Stimulated activated naive CD8-positive, alpha-beta T cell treated with anti-CD3 and anti-CD28 coated beads, Interleukin-15, Interleukin-2, amounts not matched to agents 100 ng/mL and 50 ng/mL, for 24 hours (primary cell): ENCODE results near the gene DNAL1.
A peak's percentile ranks its signal among the peaks of the same experiment; 100 is the strongest.

ENCODE experiments used
- H3K27ac Mint-ChIP-seq: one replicate; pipeline ENCODE4 v1.8.0; 2021; ENCODE audit warnings: mild to moderate bottlenecking, mixed read lengths
- H3K27me3 Mint-ChIP-seq: one replicate; pipeline ENCODE4 v1.8.0; 2021; ENCODE audit warnings: mixed read lengths
- H3K36me3 Mint-ChIP-seq: one replicate; pipeline ENCODE4 v1.8.0; 2021; ENCODE audit warnings: low read depth, mixed read lengths
- H3K4me1 Mint-ChIP-seq: one replicate; pipeline ENCODE4 v1.8.0; 2021; ENCODE audit warnings: low read depth, mixed read lengths
- H3K4me3 Mint-ChIP-seq: one replicate; pipeline ENCODE4 v1.8.0; 2021; ENCODE audit warnings: mild to moderate bottlenecking, mixed read lengths
- H3K9me3 Mint-ChIP-seq: one replicate; pipeline ENCODE4 v1.8.0; 2021; ENCODE audit warnings: mixed read lengths

The DNAL1 gene

DNA sequence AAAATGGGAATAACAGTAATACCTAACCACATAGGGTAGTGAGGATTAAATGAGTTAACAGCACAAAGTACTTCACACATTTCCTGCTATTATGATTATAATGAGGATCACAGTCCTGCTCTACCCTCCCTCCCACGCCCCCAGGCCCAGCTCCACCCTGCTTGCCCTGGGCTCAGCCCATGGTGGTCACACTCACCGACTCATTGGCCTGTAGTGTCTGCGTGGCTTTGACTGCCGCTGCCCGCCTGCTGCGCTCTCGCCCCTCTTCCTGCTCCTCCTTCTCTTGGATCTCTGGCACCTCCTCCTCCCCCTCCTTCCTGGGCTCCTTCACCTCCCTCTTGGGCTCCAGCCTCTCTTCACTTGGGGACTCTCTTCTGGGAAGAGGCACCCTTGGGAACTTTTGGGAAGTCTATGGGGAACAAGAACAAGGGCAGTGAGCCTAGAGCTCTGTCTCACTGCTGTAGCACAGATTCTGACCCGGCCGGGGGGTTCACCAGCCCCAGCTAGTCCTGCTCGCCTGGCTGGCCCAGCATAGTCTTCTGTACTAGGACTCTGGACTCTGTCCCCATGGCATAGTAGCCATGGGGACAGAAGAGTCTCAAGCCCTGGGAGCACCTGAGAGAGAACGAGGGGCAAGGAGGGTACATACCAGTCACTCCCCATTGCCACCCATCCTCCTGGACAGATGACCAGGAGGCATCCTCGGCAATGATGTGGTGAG lies 76.5 kb downstream of the DNAL1 start:
- Mint-ChIP-seq H3K27ac (peak overlapping the region; percentile 61), H3K27me3 (no peaks in the 10 kb centered on the region), H3K4me1 (peaks cover 24% of the 10 kb centered on the region), H3K9me3 (no peaks in the 10 kb centered on the region), H3K4me3 (no peak overlapping the region), H3K36me3 (peaks cover 66% of the 10 kb centered on the region)

DNA sequence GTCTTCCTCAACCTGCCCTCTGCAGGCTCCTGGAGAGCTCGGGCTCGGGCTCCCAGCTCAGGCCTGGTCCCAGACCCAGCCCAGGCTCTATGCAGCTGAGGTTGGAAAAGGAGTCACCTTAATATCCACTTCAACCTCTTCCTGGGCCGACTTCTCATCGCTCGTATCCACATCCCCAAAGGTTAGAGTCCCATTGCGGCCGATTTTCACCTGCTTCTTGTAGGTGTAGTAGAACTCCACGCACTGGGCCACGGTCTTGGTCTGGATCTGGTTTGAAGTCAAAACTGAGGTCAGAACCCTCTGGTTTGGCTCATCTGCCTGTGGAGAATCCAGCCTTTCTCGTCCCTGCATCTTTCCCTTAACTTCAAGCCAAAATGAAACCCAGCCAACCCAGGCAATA lies 77.8 kb downstream of the DNAL1 start:
- H3K4me3 Mint-ChIP-seq = no peak overlapping the region
- H3K27ac Mint-ChIP-seq = peak overlapping the region; percentile 3
- H3K9me3 Mint-ChIP-seq = no peaks in the 10 kb centered on the region
- no peaks in the 10 kb centered on the region for H3K27me3 Mint-ChIP-seq
- H3K4me1 Mint-ChIP-seq = peaks cover 24% of the 10 kb centered on the region
- peaks cover 64% of the 10 kb centered on the region for H3K36me3 Mint-ChIP-seq

- Mint-ChIP-seq H3K4me1 (peaks cover 29% of the 10 kb centered on the region), H3K27me3 (no peaks in the 10 kb centered on the region), H3K4me3 (no peak overlapping the region), H3K36me3 (peaks cover 67% of the 10 kb centered on the region), H3K27ac (peak overlapping the region; percentile 75), H3K9me3 (no peaks in the 10 kb centered on the region)
These were observed 78.6 kb downstream of the DNAL1 start for GRCh38 chr14:73723406-73723796.

- no peaks in the 10 kb centered on the region for H3K27me3 Mint-ChIP-seq
- H3K4me3 Mint-ChIP-seq = no peak overlapping the region
- H3K27ac Mint-ChIP-seq = peak overlapping the region; percentile 75
- no peaks in the 10 kb centered on the region for H3K9me3 Mint-ChIP-seq
- H3K4me1 Mint-ChIP-seq = peaks cover 35% of the 10 kb centered on the region
- peaks cover 73% of the 10 kb centered on the region for H3K36me3 Mint-ChIP-seq
These were observed 79.2 kb downstream of the DNAL1 start for GRCh38 chr14:73723797-73724661.

- Mint-ChIP-seq H3K36me3 (peaks cover 73% of the 10 kb centered on the region), H3K27me3 (no peaks in the 10 kb centered on the region), H3K9me3 (no peaks in the 10 kb centered on the region), H3K27ac (peak overlapping the region; percentile 84), H3K4me3 (no peak overlapping the region), H3K4me1 (peaks cover 41% of the 10 kb centered on the region)
These were observed 79.9 kb downstream of the DNAL1 start for GRCh38 chr14:73724696-73725095.

DNA sequence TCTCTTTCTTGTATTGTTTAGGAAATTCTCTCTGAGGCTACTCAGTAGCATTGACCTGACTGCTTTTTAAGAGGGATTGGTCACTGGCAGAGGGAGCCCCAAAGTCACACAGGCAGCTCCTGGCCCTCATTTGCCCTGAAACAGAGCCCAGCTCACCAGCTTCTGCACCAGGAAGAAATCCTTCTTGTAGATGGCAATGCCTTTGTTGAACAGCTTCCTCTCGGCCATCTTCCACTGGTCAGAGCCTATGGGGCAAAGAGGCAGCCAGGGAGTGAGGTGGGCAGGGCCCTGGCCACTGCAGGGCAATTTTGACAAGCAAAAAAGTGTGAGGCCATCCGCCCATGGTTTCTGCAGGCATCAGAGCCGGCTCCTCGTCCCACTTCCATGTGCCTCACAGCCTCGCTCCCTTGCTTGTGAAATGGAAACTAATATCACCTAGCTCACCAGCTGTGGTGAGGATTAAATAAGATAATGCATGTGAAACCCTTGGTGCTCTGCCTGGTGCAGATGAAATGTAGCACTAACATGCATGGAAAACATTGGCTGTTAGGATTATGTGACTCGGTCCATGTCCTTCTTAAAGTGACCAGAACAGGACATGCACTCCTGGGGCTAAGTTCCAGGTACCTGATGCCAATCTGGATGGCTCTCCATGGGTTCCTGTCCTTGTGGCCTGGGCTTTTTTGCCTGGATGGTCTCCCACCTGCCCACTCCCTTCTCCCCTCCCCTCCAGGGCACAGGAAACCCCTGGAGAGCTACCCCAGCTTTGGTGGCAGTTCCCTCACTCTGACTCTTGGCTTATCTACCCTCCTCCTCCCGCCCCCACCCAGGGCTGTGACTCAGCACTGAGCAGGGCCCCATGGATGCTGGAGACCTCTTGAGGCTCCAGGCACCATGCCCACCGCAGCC lies 80.6 kb downstream of the DNAL1 start:
- H3K4me3 Mint-ChIP-seq = no peak overlapping the region
- peak overlapping the region; percentile 84 for H3K27ac Mint-ChIP-seq
- H3K4me1 Mint-ChIP-seq = peaks cover 48% of the 10 kb centered on the region
- peaks cover 77% of the 10 kb centered on the region for H3K36me3 Mint-ChIP-seq
- no peaks in the 10 kb centered on the region for H3K27me3 Mint-ChIP-seq
- no peaks in the 10 kb centered on the region for H3K9me3 Mint-ChIP-seq

DNA sequence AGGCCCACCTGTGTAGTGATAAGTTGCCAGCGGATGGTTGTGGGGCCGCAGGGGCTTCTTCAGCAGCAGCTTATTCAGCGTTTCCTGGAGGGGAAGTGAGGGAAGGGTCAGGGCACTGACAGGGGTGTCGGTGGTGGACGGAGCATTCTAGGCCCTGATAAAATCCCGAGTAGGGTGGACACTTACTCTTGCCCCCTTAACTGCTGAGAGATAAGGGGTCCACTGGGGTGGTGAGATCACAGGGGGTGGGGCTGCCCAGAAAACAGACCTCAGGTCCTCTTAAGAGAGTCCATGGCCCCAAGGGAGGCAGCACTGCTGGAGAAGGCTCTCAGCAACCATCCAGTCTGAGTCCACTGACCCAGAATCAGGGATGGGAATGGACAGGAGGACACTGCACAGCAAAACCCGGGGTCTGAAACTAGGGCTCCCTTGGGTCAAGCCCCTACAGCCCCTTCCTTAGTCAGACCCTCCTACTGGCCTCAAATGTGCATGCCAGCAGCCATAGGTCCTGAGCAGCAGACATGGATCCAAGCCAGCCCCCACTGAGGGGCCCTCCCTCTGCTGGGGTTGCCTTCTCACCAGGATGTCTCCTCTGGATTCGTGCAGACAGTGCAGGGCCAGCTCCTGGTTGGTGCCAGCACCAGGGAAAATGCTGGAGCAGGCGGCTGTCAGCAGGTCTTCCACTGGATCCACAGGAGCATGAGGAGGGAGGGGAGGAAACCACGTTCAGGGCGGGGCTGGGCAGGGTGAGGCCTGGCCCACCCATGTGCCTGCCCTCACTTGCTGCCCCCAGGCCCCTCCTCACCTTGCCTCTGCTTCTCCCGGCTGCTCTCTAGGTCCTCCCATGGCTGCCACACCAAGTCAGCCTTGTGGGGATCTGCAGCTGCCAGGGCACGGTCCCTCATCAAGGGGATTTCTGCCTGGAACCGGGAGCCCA lies 81.5 kb downstream of the DNAL1 start:
- no peaks in the 10 kb centered on the region for H3K27me3 Mint-ChIP-seq

GRCh38 chr14:73727166-73727565 lies 82.4 kb downstream of the DNAL1 start:
- Mint-ChIP-seq H3K4me3 (no peak overlapping the region), H3K9me3 (no peaks in the 10 kb centered on the region), H3K27ac (no peak overlapping the region), H3K36me3 (peaks cover 80% of the 10 kb centered on the region), H3K4me1 (peaks cover 50% of the 10 kb centered on the region), H3K27me3 (no peaks in the 10 kb centered on the region)

More for the DNA sequence above, 81.5 kb downstream of the DNAL1 start:
- no peaks in the 10 kb centered on the region for H3K9me3 Mint-ChIP-seq
- H3K27ac Mint-ChIP-seq = peak overlapping the region; percentile 84
- no peak overlapping the region for H3K4me3 Mint-ChIP-seq
- peaks cover 78% of the 10 kb centered on the region for H3K36me3 Mint-ChIP-seq
- H3K4me1 Mint-ChIP-seq = peaks cover 50% of the 10 kb centered on the region

DNA sequence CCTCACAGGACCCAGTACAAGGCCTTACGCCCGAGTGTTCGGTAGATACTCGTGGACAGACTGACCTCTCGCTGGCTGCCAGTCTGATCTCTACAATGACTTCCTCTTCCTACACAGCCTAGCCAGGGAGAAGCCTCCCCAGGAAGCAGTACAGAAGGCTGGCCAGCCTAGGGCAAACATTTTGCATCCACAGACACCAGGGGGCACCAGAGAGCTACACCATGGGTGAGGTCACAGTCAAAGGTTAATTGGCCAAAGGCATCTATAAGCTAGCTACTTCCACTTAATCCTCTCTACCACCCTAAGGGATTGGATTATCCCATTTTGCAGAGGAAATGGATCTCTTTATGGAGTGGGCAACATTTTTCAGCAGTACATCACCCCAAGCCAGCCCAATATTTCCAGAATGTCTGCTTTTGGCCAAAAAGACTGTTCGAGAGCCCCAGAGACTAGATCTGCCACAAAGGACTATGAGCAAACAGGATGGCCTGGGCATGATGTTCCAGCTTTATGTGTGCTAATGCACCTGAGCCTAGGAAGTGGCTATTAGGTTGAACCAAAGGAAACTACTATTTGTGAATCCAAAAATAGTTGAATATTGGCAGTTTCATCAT lies 84.0 kb downstream of the DNAL1 start:
- Mint-ChIP-seq H3K36me3 (peaks cover 68% of the 10 kb centered on the region), H3K27ac (peak overlapping the region; percentile 75), H3K4me1 (peaks cover 40% of the 10 kb centered on the region), H3K4me3 (no peak overlapping the region), H3K9me3 (no peaks in the 10 kb centered on the region), H3K27me3 (no peaks in the 10 kb centered on the region)

DNA sequence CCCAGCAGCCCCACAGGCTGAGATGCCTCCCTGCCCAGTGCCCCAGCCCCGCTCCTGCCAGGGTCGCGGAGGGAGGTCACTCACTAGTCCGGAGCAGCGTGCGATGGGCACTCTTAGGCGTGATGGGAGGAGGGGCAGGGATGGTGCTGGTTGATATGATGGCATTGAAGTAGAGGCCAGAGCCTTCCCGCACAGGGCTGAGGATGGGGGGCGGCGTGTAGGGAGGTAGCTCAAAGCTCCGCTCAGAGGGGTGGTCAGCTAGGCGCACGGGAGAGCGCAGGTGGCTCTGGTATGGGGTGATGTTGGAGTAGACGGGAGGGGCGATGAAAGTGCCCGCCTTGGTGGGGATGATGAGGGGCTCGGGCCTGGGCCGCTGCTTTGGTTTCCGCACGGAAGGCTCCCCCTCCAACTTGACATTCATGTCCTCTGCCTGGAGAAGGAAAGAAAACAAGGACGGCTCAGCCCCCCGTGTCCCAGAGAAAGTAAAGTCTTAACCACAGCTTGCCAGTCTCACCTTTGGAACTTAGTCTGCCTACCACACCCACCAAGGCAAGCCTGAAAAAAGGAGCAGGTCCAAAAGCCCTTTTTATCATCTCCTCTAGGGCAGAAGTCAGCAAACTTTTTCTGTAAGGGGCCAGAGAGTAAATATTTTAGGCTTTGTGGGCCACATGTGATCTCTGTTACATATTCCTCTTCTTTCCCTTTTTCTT lies 84.9 kb downstream of the DNAL1 start:
- no peaks in the 10 kb centered on the region for H3K9me3 Mint-ChIP-seq
- H3K27ac Mint-ChIP-seq = peak overlapping the region; percentile 83
- no peak overlapping the region for H3K4me3 Mint-ChIP-seq
- H3K36me3 Mint-ChIP-seq = peaks cover 68% of the 10 kb centered on the region
- H3K27me3 Mint-ChIP-seq = no peaks in the 10 kb centered on the region
- H3K4me1 Mint-ChIP-seq = peaks cover 37% of the 10 kb centered on the region

DNA sequence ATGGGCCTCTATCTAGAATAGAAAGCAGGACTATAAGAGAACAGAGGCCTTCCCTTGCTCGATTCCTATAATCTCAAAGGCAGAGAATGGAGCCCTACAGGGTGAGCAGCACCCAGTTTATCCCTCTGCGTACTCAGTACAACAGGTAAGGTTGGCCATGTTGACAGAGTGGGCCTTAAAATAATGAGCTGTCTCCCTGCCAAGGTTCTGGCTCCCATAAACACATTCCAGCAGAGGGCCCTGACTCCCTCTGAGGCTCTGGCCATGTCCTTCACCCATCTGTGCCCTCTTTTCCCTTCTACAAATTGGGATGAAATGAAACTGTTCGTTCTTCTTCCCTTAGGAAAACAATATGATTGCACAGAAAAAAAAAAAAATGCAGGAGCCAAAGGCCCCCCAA lies 86.3 kb downstream of the DNAL1 start:
- Mint-ChIP-seq H3K4me1 (peaks cover 30% of the 10 kb centered on the region), H3K9me3 (no peaks in the 10 kb centered on the region), H3K4me3 (no peak overlapping the region), H3K27me3 (no peaks in the 10 kb centered on the region), H3K27ac (no peak overlapping the region), H3K36me3 (peaks cover 66% of the 10 kb centered on the region)

GRCh38 chr14:73732006-73732405 lies 87.2 kb downstream of the DNAL1 start:
- no peak overlapping the region for H3K4me3 Mint-ChIP-seq
- H3K27me3 Mint-ChIP-seq = no peaks in the 10 kb centered on the region
- H3K4me1 Mint-ChIP-seq = peaks cover 32% of the 10 kb centered on the region
- peak overlapping the region; percentile 19 for H3K27ac Mint-ChIP-seq
- H3K9me3 Mint-ChIP-seq = no peaks in the 10 kb centered on the region
- H3K36me3 Mint-ChIP-seq = peaks cover 69% of the 10 kb centered on the region

- no peak overlapping the region for H3K27ac Mint-ChIP-seq
- no peak overlapping the region for H3K4me3 Mint-ChIP-seq
- no peaks in the 10 kb centered on the region for H3K27me3 Mint-ChIP-seq
- H3K36me3 Mint-ChIP-seq = peaks cover 34% of the 10 kb centered on the region
- H3K4me1 Mint-ChIP-seq = peaks cover 27% of the 10 kb centered on the region
- H3K9me3 Mint-ChIP-seq = no peaks in the 10 kb centered on the region
These were observed 92.1 kb downstream of the DNAL1 start for GRCh38 chr14:73736842-73737241.
